HG03139 (cell line): Measurements from ENCODE around the gene NT5C3A.
"Not testable (repeated sequence)": the region's sequence is repeated elsewhere in the genome, so short reads cannot be mapped to it uniquely, and the experiment has no call there.

Source experiments
- ATAC-seq: cut with Tn5 transposase; IDR thresholded peaks from one replicate; pipeline ENCODE4 v1.9.1; 2021; ENCODE audit not compliant: unreplicated experiment

NT5C3A gene

DNA sequence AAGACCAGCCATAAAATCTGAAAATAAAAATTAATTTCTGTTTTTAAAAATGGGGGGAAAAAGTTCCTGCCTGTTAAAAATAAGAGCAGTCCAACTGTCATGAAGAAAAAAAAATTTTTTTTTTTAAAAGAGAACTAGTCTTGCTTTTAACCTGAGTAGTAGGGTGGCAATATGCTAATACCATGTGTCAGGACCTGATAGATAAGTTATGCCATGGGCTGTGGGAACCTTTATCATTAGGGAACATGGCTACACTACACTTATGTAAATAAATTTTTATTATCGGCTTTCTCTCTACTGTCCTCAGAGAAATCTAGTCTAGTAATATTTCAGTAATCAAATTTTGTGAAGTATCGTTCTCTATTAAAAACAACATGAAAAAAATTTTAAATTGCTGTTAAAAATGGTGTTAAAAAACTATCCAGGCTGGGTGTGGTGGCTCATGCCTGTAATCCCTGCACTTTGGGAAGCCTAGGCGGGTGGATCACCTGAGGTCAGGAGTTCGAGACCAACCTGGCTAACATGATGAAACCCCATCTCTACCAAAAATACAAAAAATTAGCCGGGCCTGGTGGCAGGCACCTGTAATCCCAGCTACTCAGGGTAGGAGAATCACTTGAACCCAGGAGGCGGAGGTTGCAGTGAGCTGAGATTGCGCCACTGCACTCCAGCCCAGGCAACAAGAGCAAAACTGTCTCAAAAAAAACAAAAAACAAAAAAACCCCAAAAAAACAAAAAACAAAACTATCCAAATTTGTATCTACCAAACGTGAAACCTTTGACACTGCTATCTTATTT lies 20.7 kb downstream of the NT5C3A start:
- no peak for ATAC-seq

DNA sequence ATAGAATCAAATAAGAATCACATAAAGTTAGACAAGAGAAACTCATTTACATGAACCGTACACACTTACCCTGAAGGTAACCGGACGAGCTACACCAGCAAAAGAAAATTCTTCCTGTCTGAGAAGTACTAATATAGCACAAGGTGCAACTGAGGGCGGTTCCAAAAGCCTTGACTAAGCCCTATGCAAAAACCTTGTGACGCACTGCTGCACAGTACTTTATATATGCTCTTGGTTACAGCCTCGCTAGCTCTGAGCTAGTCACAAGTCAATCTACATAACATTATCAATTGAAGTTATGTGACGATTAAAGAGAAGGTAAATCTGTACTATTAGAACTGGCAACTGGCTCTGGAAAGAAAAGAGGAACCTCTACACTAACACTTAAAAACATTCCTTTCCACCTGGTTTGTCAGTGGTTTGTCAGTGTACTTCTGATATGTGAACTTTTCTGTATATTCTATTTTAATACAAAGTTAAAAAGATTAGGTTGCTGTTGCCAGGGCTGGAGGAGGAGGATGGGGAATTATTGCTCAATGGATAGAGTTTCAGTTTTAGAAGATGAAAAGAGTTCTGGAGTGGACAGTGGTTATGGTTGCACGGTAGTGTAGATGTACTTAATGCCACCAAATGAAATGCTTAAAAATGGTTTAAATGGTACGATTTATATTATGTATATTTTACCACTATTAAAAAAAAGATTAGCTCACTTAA lies 21.6 kb downstream of the NT5C3A start:
- peak; percentile 87 for ATAC-seq

DNA sequence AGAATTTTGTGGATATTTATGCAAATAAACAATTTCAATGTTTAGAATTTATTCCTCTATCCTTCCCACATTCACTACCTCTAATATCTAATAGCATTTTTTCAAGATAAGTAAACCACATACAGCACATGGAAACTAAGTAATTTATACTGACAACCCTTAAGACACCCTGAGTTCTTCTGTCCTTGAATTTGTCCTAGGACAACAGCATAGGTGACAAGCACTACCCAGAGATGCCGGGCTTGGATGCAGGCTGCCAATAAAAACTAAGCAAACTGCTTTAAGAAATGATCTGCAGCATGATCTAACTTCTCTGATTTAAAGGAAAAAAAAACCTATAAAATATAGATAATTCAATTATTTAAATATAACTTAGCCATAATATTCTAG lies 22.7 kb downstream of the NT5C3A start:
- ATAC-seq, result no peak

DNA sequence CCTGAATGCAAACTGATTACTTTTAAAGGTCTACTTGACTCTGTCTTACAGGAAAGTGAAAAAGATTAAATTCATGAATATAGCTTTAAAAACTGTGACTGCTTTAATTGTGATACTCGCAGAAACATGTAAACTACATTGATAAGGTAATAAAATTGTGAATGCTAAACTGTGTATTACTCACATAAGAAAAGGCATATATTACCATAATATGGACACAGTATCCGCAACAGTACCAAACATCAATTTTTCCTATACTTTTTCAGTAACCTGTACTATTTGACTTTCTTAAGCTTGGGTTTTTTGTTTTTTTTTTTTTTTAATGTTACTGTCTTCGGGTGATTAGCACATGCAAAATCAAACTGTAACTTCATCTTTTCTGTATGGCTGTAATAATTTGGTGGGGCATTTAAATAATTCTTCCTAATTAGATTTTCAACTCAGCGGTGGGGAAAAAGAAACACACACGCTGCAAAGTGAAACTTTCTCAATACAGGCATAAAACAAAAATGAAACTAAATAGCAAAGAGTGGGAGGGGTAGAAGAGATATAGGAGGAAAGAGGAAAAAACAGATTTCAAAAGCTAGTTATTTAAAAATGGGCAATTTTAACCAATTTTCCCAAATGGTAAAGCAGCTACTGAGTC lies 23.2 kb downstream of the NT5C3A start:
- no peak for ATAC-seq

DNA sequence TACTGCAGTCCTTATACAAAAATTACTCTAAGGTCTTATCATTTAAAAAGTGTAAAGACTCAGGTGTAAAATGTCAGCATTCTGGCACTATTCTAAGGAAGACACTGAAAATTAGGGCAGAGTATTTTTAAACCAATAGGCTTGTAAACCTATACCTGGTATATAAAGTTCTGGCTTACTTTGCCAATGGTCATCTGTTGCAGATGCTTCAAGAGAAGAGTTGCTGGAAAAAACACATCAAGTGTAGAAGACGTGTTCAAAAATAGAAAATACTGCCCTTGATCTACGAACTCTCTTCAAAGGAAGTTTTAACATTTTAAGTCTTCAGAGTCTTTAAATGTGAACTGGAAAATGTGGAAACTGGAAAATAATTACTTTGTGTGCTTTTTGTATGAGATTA lies 23.9 kb downstream of the NT5C3A start:
- no peak for ATAC-seq

DNA sequence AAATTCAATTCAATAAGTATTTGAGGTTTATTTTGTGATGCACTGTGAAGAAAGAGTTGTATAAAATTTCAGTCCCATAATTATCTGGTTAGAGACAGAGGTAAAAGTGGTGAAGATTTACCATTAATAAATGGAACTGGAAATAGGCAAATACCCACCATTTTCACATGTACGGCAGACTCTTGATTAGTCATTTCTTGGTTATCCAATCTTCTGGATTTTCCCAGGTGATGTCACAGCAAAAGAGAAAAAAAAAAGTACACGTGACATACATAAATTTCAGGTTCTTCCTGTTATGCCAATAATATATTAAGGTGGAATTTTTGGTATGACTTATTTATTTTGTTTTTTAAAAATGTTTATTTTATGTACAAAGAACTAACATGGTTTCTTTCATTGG lies 26.8 kb downstream of the NT5C3A start:
- ATAC-seq, result no peak

DNA sequence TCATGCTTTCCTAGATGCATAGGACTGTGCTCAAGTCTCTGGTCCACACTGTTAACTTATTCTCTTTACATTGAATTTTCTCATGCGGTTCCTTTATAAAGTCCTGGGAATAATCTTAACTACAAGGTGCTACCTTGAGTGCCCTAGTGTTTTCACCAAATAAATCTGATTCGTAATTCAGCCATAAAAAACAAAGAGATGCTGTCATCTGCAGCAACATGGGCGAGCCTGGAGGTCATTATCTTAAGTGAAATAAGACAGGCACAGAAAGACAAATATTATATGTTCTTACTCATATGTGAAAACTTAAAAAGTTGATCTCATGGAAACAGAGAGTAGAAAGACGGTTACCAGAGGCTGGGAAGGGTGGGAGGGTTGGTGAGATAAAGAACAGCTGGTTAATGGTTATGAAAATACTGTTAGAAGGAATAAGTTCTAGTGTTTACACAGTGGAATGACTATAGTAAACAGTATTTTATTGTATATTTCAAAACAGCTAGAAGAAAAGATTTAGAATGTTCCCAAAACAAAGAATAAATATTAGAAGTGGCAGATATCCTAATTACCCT lies 38.3 kb downstream of the NT5C3A start:
- no peak for ATAC-seq

DNA sequence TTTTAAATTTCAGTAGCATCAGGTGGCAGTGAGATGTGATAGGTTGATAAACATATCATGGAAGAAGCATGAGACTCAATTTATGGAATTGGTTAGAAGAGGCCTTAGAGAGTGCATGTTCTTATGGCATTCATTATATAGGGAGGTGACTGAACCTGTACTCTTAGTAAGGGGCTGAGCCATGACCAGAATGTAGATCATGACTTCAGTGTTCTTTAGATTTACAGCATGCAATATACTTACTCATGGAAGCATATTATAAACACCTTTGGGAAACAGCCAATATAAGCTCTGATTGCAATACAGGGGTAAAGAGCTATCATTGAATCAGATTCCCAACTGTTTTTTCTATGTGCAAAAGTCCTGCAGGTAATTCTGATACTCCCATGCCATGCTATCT lies 50.2 kb downstream of the NT5C3A start:
- ATAC-seq, result no peak

DNA sequence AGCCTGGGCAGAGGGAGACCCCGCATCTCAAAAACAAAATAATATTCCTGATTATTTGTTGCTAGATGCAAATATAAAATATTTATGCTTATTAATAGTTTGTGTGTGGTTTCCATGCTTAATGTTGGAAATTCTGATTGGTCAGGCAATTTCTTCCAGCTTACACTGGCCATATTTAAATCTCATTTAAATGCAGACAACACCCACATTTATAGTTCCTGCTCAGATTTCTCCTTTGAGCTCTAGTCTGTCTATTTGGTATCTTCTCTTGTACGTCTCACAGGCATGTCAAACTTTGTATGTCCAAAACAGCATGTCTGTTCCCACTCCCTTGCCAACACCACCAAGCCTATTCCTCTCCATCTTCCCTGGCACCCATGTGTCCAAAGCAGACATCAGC lies 52.8 kb downstream of the NT5C3A start:
- no peak for ATAC-seq

DNA sequence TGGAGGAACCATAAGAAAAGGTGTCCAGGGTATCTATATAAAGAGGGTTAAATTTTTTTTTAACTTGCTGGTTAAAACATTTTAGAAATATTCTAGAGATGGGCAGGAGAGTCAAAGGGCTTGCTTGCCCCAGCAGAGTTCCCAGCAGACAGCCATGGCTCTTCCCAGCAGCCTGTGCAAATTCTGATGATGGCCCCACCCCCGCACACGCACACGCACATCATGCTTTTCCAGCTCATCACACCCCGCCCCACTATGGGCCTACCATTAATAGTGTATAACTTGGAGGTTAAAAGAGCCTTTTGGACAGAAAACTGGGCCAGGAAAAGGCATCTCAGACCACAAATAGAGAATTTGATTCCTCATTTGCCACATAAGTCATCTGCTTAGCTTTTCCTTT lies 56.9 kb downstream of the NT5C3A start:
- not testable (repeated sequence) for ATAC-seq

DNA sequence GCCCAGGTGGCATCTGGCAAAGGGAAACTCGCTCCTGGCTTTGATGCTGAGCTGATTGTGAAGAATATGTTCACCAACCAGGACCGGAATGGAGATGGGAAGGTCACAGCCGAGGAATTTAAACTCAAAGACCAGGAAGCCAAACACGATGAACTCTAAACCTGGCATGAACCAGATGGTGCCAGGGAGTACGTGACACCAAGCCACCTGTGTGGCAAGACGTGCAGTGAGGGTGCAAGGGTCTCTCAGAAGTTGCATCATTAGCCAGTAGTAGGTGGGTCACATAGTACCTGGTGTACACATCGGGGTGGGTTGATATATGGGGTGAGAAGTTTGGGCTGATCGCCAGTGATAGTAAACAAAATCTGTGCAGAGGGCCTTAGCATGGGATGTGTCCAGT lies 57.4 kb downstream of the NT5C3A start:
- ATAC-seq, result not testable (repeated sequence)

DNA sequence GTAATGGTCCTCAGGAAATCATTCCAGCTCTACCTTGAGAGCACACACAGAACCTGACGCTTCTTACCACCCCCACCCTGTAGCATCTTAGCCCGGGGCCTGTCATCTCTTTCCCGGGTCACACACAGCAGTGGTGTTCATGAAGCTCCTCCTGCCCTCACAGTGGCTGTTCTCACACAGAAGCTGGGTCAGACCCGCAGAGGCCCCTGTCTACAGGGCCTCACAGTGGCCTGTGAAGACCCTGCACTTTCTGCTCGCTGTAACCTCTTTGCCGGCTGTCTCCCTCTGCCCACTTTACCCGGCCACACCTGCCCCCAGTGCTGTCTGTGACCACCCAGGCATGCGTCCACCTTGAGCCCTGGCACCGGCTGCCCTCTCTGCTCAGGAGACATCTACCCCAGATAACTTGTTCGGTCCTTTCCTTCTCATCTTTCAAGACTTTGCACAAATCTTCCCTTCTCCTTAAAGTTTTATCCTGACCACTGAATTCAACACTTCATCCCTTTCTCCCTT lies 58.4 kb downstream of the NT5C3A start:
- ATAC-seq, result not testable (repeated sequence)

DNA sequence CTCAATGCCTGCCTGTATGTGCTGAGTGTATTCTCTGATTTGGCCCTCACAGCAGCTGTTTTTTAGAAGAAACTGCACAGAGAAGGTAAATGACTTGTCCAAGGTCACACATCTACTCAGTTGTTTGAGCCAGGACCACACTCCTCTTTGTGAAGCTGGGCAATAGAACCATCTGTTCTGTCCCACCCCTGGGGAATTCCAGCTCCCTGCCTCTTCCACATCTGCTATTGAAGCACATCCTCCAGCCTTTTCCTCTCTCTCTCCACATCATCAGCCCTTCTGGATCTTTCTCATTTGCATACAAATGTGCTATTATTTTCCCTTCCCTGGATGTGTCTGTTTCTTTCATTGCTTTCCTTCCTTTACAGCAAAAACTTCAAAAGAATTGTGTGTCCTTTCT lies 59.5 kb downstream of the NT5C3A start:
- ATAC-seq, result not testable (repeated sequence)

DNA sequence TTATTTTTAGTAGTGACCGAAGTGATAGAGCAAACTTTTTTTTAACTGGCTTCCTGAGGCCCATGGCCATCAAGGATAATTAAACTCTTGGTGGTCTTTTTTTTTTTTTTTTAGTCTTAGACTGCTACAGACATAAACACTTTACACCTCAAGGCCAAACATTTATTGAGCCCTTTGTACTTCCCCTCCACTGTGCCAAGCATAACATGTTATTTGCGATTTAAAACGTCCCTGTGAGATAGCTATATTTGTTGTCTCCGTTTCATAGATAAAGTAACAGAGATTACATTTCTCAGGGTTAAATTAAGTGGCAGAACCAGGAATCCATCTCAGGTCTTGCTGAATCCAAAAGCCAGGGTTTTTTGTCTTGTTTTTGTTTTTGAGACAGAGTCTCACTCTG lies 63.2 kb downstream of the NT5C3A start:
- not testable (repeated sequence) for ATAC-seq

DNA sequence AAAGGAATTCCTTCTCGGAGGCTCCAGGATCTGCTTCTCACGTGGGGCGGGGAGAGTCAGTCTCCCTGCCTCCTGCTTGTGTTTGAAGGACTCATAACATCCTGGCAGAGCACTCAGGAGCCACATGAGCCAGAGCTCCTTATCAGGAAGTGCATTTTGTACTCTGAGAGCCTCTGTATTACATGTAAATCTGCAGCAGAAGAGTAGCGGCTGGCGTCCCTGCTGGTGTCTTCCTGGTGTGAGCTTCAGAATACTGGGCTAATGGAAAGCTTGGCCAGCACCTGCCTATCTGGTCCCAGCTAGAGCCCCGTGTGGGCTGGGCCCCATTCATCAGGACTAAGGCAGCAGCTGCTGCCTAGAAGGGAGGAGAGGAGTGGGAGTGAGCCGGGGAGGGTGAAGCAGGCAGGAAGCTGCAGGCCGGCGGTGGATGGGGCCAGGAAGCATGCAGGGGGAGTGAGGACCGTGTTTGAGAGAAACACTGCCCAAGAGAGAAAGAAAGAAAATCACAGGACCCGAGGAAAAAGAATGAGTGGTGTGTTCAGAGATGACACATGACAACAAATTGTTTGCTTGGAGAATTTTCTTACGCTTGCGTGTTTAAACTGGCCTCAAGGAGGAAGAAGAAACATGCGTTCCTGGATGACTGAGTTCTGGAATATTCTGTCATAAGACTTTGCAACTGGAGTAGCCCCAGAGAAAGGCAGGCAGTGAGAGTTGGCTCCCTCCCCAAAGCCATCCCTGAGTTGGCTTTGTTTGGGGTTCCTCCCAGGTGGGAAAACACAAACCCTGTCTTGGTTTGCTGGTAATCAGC lies 64.0 kb downstream of the NT5C3A start:
- not testable (repeated sequence) for ATAC-seq

DNA sequence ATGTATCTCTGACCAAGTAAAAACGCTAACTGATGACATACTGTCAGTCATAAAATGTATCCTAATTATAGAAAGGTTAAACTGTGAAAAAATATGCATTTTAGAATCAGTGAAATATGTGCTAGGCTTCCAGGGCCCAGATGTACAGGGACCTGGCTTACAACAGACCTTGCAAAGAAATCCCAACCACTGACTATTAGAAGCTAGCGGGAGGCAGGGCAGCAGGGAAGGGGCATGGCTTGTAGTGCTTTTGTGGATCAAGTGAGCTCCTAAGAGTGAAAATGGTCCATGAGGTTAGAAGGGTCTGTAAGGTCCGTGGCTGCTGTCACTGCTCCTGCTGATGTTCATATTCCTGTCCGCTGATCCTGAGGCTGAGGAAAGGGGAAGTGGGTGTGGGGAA lies 64.6 kb downstream of the NT5C3A start:
- ATAC-seq, result not testable (repeated sequence)

DNA sequence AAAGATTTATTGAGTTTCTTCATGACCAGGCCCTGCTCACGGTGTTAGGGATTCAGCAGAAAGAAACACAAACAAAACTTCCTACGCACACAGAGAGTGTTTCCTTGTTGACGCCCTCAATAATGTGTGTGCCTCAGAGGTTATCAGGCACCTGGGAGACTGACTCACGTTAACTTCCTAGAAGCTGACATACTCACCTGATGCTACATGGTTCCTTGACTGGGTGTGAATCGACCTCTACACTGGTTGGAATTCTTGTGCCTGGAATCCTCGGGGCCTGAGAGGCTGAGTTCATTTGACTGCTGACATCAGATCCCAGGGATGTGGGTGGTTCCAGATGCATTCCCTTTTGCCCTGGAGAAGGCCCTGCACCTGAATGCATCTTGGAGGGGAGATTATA lies 69.8 kb downstream of the NT5C3A start:
- ATAC-seq, result not testable (repeated sequence)

DNA sequence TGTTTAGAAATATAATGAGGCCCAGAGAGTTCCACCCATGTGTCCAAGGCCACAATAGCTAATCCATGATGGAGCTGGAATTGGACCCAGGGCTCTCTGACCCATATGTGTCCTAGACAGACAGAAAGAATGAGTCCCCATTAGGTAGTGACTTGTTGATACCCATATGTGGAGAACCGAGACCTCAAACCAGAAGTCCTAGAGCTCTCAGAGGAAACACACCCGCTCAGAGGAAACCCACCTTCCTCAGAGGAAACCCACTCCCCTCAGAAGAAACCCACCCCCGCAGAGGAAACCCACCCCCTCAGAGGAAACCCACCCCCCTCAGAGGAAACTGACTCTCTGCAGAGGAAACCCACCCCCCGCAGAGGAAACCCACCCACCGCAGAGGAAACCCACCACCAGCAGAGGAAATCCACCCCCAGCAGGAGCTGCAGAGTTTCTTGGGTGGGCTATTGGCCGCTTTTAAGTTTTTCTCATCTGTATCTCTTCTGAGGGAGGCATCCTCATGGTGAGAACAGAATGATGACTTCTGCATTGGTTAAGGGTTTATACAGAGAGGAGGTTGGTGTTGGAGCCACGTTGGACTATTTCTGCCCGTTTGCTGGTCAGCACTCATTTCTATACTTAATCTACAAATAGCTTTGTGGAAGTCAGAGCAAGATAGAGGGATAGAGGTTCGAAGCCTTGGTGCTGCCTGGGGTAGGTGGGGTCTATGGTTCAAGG lies 70.4 kb downstream of the NT5C3A start:
- not testable (repeated sequence) for ATAC-seq

DNA sequence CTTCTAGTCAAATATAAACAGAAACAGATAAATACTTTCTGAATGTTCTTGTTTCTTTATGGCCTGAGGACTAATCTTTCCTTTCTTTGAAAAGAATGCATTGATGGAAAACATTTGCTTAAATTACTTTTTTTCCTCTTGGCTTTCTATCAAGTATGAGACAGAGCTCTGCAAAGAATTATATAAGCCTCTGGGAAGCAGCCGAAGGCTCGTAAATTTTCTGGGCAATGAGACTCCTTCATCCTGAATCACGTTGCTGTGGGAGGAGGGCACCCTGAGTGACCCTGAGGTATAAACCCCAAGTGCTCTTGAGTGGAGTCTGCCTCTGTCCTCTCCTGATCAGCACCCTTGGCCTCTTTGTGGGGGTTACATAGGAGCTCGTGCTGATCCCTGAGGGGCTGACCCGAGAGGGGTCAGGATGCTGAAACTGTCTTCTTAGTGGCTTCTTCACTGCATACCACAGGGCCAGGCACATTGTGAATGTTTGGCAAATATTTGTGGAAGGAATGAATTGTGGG lies 71.4 kb downstream of the NT5C3A start:
- not testable (repeated sequence) for ATAC-seq

DNA sequence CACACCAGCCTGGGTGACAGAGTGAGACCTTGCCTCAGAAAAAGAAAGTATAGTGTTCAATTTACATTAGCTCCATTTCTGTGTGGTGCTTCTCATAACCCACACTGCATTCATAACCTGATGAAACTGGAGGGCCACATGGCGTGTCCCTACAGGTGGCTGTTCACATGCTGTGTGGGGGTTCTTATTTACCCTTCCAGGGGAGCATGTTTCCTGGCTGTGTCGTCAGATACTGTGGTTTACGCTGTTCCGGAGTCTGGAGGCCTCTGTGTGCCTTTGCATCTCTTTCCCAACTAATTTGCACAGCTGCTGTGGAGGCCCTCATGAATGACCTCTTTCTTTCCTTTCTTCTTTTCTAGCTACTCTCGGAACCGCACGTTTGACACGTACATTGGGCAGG lies 74.4 kb downstream of the NT5C3A start:
- ATAC-seq, result not testable (repeated sequence)
